Panc1 (cell line): ENCODE results near the gene IWS1. TPM values are rescaled to one million over a fixed set of nuclear protein-coding genes. Genes with fewer than 3 reads are reported as not detected.

Source experiments
- ATAC-seq: fragments of 200-7000 bp; cut with Tn5 transposase; 2 replicates; pipeline ENCODE4 v1.9.1; 2020; ENCODE audit warnings: mild to moderate bottlenecking, moderate library complexity
- BruUV-seq: library from RNA; stranded (reverse); fragments of 400-500 nt; replicated peaks from 2 replicates; lab custom pipeline; 2021; lab: Mats Ljungman, UMichigan
- CTCF ChIA-PET: fragments of 300-600 bp; sonication (Branson Sonifier 250); formaldehyde crosslinking; loops from one replicate; lab custom pipeline; 2022; ENCODE audit warnings: antibody characterized with exemption; lab: Charles Lee
- POLR2A ChIA-PET: fragments of 300-600 bp; sonication (Branson Sonifier 250); formaldehyde crosslinking; loops from one replicate; lab custom pipeline; 2022; ENCODE audit warnings: antibody characterized with exemption; lab: Charles Lee
- DNase-seq: peaks from one replicate; pipeline ENCODE4 v3.0.0-alpha.2; 2010; ENCODE audit warnings: low read depth, low spot score
- H3K27ac ChIP-seq: 2 replicates; pipeline ENCODE4 v1.5.1; 2011; ENCODE audit warnings: mild to moderate bottlenecking, low read length, inconsistent platforms
- H3K27me3 ChIP-seq: fragments of 200-500 bp; sonication (Bioruptor generic); 2 replicates; pipeline ENCODE4 v1.6.0; 2014; ENCODE audit warnings: low read length, inconsistent platforms; ENCODE audit not compliant: control insufficient read depth, insufficient read depth
- H3K36me3 ChIP-seq: fragments of 200-500 bp; sonication (Bioruptor generic); 2 replicates; pipeline ENCODE4 v1.5.1; 2014; ENCODE audit warnings: inconsistent platforms, mild to moderate bottlenecking, low read length, moderate library complexity; ENCODE audit not compliant: control insufficient read depth, insufficient read depth
- H3K4me1 ChIP-seq: 2 replicates; pipeline ENCODE4 v1.5.1; 2011; ENCODE audit warnings: inconsistent platforms, mild to moderate bottlenecking, low read length, moderate library complexity; ENCODE audit not compliant: control insufficient read depth, insufficient read depth
- H3K4me3 ChIP-seq, 2 experiments: 2 replicates each; pipeline ENCODE4 v1.5.1; 2011 to 2012; ENCODE audit warnings: low read depth in 2 of 2, low read length in 2 of 2, mild to moderate bottlenecking in 2 of 2, inconsistent platforms in 1 of 2, moderate library complexity in 1 of 2
- H3K9me3 ChIP-seq: fragments of 200-500 bp; sonication (Bioruptor generic); 2 replicates; pipeline ENCODE4 v1.5.1; 2014; ENCODE audit warnings: low read depth, mild to moderate bottlenecking, inconsistent platforms, low read length, moderate library complexity; ENCODE audit not compliant: control insufficient read depth, insufficient read depth
- POLR2AphosphoS5 ChIP-seq: IDR thresholded peaks from 2 replicates; pipeline ENCODE4 v1.6.1; 2012; ENCODE audit warnings: mild to moderate bottlenecking, low read depth, low read length, moderate library complexity
- SIN3A ChIP-seq: IDR thresholded peaks from 2 replicates; pipeline ENCODE4 v1.6.1; 2012; ENCODE audit warnings: low read depth, mild to moderate bottlenecking, low read length, moderate library complexity, borderline replicate concordance; ENCODE audit not compliant: insufficient read depth
- TCF7L2 ChIP-seq: IDR thresholded peaks from 2 replicates; pipeline ENCODE4 v1.6.1; 2011; ENCODE audit warnings: mild to moderate bottlenecking, low read depth, low read length, inconsistent platforms
- in situ Hi-C: cut with HindIII; loops from 2 replicates; pipeline ENCODE4 v1.10.0; 2016; ENCODE audit warnings: low sequenced_read_pairs, low pct_unique_long_range_greater_than_20kb
- intact Hi-C: fragments of 100-400 bp; cut with micrococcal nuclease; formaldehyde crosslinking; loops from one replicate; pipeline ENCODE4 v1.10.0; 2022; ENCODE audit not compliant: unreplicated experiment
- total RNA-seq: library from RNA; stranded (reverse); gene quantifications from one replicate; pipeline ENCODE4 v1.2.1, GENCODE V29; 2021; ENCODE audit not compliant: unreplicated experiment
- TF ChIP-seq, protein P1 (sequence below): fragments of 450-650 bp; IDR thresholded peaks from 2 replicates; pipeline ENCODE4 v1.5.1; 2017; ENCODE audit warnings: mild to moderate bottlenecking
- TF ChIP-seq, protein P2 (sequence below), 2 experiments: IDR thresholded peaks; 2 replicates each; pipeline ENCODE4 v1.6.1; 2011 to 2012; ENCODE audit warnings: low read depth in 2 of 2, control low read depth in 1 of 2, low read length in 1 of 2, mild to moderate bottlenecking in 1 of 2, moderate library complexity in 1 of 2; ENCODE audit not compliant: insufficient read depth in 1 of 2

IWS1 gene
- total RNA-seq, 1 experiment from 2014 or later, result 48.6 TPM

DNA sequence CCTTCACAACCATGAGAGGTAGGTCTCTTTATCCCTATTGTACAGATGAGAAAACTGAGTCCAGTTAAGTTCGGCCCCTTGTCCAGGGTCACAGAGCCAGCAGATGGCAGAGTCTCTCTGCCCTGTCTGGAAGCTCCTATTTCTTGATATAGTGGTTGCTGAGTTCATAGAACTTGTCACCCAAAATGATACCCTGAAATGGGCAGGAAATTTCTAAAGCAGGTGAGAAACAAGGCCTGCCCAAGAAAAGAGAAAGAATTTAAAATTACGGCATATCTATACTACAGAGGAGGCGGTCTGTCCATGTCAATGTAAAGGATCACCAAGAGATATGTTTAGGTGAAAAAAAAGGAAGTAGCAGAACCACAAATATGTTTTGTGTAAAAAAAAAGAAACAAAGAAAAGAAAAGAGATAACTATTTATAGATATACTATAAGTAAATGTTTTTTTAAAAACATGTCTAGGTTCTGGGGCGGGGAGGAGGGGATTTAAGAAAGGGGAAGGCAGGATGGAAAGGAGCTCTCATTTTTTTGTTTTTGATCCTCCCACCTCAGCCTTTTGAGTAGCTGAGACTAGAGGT lies 49.0 kb upstream of the IWS1 start:
- DNase-seq, result no peak
- BruUV-seq, result no TSS peak
- in situ Hi-C loops, result no loop called here
- ChIA-PET POLR2A (no interaction called here), CTCF (no interaction called here)
- Histone ChIP-seq H3K4me1 (no peaks in the 10 kb centered on the region), H3K27me3 (no peaks in the 10 kb centered on the region), H3K36me3 (no peaks in the 10 kb centered on the region), H3K9me3 (no peaks in the 10 kb centered on the region), H3K27ac (no peak overlapping the region), H3K4me3 (no peak overlapping the region)
- intact Hi-C loops, result no loop called here
- no peak for TF ChIP-seq TCF7L2
- TF ChIP-seq, protein P1, sequence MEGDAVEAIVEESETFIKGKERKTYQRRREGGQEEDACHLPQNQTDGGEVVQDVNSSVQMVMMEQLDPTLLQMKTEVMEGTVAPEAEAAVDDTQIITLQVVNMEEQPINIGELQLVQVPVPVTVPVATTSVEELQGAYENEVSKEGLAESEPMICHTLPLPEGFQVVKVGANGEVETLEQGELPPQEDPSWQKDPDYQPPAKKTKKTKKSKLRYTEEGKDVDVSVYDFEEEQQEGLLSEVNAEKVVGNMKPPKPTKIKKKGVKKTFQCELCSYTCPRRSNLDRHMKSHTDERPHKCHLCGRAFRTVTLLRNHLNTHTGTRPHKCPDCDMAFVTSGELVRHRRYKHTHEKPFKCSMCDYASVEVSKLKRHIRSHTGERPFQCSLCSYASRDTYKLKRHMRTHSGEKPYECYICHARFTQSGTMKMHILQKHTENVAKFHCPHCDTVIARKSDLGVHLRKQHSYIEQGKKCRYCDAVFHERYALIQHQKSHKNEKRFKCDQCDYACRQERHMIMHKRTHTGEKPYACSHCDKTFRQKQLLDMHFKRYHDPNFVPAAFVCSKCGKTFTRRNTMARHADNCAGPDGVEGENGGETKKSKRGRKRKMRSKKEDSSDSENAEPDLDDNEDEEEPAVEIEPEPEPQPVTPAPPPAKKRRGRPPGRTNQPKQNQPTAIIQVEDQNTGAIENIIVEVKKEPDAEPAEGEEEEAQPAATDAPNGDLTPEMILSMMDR, result no peak
- no peak for ATAC-seq

DNA sequence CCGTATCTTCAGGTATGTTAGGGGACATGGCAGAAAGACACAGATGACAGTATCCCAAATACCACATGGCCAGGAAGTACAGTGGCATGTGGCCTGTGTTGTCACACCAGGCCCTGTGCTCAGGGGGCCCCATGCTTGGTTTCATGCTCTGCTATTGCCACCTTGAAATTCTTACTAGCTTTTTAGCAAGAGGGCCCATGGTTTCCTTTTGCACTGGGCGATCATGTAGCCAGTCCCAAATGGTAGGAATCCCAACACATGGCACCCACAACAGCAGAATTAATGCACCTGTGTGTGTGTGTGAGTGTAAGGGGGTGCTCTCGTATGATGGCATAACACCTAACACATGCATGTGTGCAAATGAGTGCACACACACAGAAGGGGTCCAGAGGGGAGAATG lies 48.4 kb upstream of the IWS1 start:
- ATAC-seq (no peak), DNase-seq (no peak)
- Histone ChIP-seq H3K27ac (no peak overlapping the region), H3K4me1 (no peaks in the 10 kb centered on the region), H3K36me3 (no peaks in the 10 kb centered on the region), H3K9me3 (no peaks in the 10 kb centered on the region), H3K4me3 (no peak overlapping the region), H3K27me3 (no peaks in the 10 kb centered on the region)
- in situ Hi-C loops, result no loop called here
- ChIA-PET POLR2A (no interaction called here), CTCF (no interaction called here)
- TF ChIP-seq, protein P2, sequence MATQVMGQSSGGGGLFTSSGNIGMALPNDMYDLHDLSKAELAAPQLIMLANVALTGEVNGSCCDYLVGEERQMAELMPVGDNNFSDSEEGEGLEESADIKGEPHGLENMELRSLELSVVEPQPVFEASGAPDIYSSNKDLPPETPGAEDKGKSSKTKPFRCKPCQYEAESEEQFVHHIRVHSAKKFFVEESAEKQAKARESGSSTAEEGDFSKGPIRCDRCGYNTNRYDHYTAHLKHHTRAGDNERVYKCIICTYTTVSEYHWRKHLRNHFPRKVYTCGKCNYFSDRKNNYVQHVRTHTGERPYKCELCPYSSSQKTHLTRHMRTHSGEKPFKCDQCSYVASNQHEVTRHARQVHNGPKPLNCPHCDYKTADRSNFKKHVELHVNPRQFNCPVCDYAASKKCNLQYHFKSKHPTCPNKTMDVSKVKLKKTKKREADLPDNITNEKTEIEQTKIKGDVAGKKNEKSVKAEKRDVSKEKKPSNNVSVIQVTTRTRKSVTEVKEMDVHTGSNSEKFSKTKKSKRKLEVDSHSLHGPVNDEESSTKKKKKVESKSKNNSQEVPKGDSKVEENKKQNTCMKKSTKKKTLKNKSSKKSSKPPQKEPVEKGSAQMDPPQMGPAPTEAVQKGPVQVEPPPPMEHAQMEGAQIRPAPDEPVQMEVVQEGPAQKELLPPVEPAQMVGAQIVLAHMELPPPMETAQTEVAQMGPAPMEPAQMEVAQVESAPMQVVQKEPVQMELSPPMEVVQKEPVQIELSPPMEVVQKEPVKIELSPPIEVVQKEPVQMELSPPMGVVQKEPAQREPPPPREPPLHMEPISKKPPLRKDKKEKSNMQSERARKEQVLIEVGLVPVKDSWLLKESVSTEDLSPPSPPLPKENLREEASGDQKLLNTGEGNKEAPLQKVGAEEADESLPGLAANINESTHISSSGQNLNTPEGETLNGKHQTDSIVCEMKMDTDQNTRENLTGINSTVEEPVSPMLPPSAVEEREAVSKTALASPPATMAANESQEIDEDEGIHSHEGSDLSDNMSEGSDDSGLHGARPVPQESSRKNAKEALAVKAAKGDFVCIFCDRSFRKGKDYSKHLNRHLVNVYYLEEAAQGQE (IDR thresholded peaks at IDR 0.05; ENCODE audit: insufficient read depth in 1 of 2, low read depth in 2 of 2, low read length in 1 of 2), result no peak
- no peak for TF ChIP-seq TCF7L2
- no peak for TF ChIP-seq POLR2AphosphoS5
- no TSS peak for BruUV-seq
- intact Hi-C loops, result no loop called here

DNA sequence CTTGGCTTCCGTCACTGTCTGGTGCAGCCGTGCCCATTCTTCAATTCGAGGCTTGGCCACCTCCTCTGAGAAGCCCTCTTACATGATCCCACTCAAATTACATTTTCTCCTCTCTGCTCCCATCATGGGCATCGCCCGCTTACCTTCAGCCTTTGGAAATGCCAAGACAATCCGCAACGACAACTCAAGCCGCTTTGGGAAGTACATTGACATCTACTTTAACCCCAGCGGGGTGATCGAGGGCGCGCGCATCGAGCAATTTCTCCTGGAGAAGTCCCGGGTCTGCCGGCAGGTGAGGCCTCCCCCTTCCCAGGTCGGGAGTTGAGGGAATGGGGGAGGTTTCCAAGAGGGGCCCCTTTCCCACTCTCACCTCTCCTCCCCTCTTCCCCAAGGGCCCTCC lies 47.5 kb upstream of the IWS1 start:
- DNase-seq (no peak), ATAC-seq (no peak)
- intact Hi-C loops, result no loop called here
- H3K36me3 ChIP-seq, result no peaks in the 10 kb centered on the region
- TF ChIP-seq, protein P2 (IDR thresholded peaks at IDR 0.05; ENCODE audit: insufficient read depth in 1 of 2, low read depth in 2 of 2, low read length in 1 of 2), result no peak
- TF ChIP-seq SIN3A, result no peak
- no TSS peak for BruUV-seq
- H3K27me3 ChIP-seq, result no peaks in the 10 kb centered on the region
- no peak overlapping the region for H3K27ac ChIP-seq
- no peaks in the 10 kb centered on the region for H3K4me1 ChIP-seq
- in situ Hi-C loops, result no loop called here
- ChIA-PET CTCF (no interaction called here), POLR2A (no interaction called here)
- no peaks in the 10 kb centered on the region for H3K9me3 ChIP-seq
- H3K4me3 ChIP-seq, result no peak overlapping the region
